GM18517 (cell line): ENCODE measurements around the gene RPL39L.
A peak's percentile ranks its signal among the peaks of the same experiment; 100 is the strongest.
"Not testable (repeated sequence)": the region's sequence is repeated elsewhere in the genome, so short reads cannot be mapped to it uniquely, and the experiment has no call there.

Source experiments
- ATAC-seq: cut with Tn5 transposase; IDR thresholded peaks from one replicate; pipeline ENCODE4 v1.9.1; 2021; ENCODE audit warnings: mild to moderate bottlenecking, moderate library complexity; ENCODE audit not compliant: unreplicated experiment

RPL39L gene

GRCh38 chr3:187139126-187139894 is at the start of gene RPL39L:
RPL39L (minus strand) TSS chr3:187139496; CDS start chr3:187121300, 18,196 bp downstream.
- peak; percentile 97 for ATAC-seq

GRCh38 chr3:187188931-187189330 is 49.6 kb upstream of the RPL39L start:
- ATAC-seq: no peak

- ATAC-seq: no peak
Measured at GRCh38 chr3:187186801-187187421, 47.6 kb upstream of the RPL39L start.

- no peak for ATAC-seq
Measured at GRCh38 chr3:187186375-187186774, 47.1 kb upstream of the RPL39L start.

DNA sequence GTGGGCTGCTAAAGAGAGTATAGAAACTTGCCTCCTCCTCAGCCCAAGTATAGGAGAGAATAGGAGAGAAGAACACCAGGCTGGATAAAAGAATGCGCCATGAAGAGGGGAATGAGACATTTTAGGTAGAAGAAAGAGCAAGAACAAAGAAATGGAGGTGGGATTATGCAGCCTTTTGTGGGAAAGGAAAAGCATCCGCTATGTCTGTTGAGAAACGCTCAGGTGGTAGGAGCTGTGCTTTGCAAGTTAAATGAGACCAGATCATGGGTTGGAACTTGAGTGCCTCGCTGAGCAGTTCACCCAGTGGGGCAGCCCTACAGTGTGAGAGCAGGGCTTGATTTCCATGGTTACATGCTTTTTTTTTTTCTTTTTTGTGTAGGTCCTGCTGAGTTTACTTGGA is 46.5 kb upstream of the RPL39L start:
- ATAC-seq: no peak

- no peak for ATAC-seq
Measured at GRCh38 chr3:187183903-187184302, 44.6 kb upstream of the RPL39L start.

GRCh38 chr3:187183210-187183862 is 44.0 kb upstream of the RPL39L start:
- no peak for ATAC-seq

GRCh38 chr3:187181454-187182170 is 42.3 kb upstream of the RPL39L start:
- ATAC-seq: no peak

DNA sequence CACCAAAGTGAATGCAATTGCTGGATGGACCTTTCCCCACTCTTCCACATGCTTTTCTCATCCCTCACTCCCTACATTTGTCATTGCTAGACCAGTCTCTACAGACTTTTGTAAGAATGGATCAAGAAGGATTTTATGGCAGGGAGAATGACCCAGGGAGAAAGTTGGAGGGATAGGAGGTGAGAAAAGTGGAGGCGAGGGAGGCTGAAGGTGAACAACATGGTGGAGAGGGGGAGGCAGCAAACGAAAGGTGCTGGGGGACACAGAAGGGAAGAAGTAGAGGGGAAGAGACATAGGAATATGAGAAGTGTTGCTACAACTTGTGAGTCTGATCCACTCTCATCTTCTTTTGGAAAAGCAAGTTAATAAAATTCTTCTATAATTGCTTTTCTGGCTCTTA is 33.6 kb upstream of the RPL39L start:
- no peak for ATAC-seq

GRCh38 chr3:187170911-187171310 is 31.6 kb upstream of the RPL39L start:
- ATAC-seq: not testable (repeated sequence)

GRCh38 chr3:187169231-187169960 is 30.1 kb upstream of the RPL39L start:
- no peak for ATAC-seq

DNA sequence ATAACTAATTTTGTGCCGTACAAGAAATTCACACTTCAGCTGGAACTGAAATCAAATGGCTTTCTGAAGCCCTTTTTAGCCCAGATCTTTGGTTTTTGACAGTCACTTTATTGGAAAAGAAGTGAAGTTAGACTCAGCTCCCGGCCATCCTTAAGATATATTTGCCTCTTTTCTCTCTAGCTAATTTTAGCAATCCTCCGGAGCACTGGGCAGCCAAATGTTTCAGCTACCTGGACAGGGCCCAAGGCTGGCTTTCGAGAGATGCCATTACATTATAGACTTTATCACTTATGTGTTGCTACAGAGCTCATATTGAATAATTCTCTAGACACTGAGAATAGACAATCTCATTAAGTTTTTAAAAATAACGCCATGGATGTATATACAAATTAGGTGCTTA is 28.5 kb upstream of the RPL39L start:
- no peak for ATAC-seq

DNA sequence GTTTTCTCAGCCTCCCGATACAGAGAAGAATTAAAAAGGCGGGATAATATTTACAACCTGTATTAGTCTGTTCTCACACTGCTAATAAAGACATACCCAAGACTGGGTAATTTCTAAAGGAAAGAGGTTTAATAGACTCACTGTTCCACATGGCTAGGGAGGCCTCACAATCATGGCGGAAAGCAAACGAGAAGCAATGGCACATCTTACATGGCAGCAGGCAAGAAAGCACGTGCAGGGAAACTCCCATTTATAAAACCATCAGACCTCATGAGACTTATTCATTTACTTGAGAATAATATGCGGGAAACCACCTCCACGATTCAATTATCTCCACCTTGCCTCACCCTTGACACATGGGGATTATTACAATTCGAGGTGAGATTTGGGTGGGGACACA is 27.5 kb upstream of the RPL39L start:
- ATAC-seq: no peak

GRCh38 chr3:187165144-187165543 is 25.8 kb upstream of the RPL39L start:
- no peak for ATAC-seq

DNA sequence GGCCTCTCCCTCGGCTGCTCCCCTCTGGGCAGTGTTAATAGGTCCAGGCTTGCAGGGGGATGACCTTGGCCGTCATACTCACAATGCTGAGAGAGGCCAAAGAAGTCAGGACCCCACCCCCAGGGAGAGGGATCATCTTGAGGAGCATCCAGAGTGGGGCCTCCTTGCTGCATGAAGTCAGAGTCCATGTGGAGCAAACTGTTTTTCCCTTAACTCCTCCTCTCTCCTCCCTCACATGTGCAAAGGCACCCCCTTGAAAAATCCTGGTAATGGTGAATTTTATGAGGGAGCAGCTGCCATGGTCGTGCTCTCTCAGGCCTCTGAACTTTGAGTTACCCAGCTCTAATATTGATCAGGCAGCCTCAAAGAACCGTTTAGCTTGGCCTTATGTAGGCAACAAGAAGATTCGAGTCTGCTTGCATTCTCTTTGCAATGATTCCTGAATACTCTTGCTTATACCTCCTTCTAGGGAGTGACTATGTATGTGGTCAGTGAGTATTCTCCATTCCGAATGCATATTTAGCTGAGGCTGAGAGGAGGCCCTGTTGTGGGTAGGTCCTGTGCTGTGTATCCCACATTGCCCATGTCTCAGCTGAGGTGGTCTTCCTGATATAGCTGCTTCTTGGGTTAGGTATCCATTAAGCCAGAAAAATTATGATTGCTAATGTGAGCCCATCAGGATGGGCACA is 23.1 kb upstream of the RPL39L start:
- ATAC-seq: no peak

GRCh38 chr3:187161556-187161955 is 22.3 kb upstream of the RPL39L start:
- no peak for ATAC-seq

DNA sequence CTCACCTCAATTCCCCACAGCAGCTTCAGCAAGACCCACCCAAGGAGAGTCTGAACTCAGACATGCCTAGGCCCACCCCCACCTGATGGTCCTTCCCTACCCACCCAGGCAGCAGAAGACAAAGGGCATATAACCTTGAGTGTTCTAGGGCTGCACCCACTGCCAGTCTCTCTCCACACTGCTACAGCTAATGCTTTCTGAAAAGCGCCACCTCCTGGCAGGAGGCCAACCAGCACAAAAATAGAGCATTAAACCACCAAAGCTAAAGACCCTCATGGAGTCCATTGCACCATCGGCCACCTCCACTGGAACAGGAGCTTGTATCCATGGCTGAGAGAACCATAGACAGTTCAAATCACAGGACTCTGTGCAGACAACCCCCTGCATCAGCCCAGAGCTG is 11.3 kb upstream of the RPL39L start:
- no peak for ATAC-seq

DNA sequence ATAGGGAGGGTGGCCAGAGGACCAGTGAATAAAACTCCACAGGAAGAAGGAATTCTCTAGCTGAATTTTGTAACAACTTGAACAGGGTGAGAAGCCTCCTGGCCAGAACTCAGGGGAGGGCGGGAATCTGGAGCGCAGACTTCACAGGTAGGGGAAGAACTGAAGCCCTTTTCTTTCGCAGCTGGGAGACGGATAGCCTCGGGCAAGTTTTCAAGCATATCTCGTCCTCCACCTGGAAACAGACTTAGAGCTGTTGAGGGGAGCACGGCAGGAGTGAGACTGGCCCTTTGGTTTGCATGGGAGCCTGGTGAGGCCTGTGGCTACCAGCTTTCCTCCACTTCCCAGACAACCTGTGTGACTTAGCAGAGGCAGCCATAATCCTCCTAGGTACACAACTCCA is 10.9 kb upstream of the RPL39L start:
- ATAC-seq: no peak

- ATAC-seq: no peak
Measured at GRCh38 chr3:187146389-187146788, 7.1 kb upstream of the RPL39L start.
